ENCODE data around the gene NAT16. TPM values are rescaled to one million over a fixed set of nuclear protein-coding genes. Genes with fewer than 3 reads are reported as not detected.

Gene NAT16
- total and polyA plus RNA-seq, 2 donors (not counting 1 experiment from before 2014, with no cell fraction given) = not detected

DNA sequence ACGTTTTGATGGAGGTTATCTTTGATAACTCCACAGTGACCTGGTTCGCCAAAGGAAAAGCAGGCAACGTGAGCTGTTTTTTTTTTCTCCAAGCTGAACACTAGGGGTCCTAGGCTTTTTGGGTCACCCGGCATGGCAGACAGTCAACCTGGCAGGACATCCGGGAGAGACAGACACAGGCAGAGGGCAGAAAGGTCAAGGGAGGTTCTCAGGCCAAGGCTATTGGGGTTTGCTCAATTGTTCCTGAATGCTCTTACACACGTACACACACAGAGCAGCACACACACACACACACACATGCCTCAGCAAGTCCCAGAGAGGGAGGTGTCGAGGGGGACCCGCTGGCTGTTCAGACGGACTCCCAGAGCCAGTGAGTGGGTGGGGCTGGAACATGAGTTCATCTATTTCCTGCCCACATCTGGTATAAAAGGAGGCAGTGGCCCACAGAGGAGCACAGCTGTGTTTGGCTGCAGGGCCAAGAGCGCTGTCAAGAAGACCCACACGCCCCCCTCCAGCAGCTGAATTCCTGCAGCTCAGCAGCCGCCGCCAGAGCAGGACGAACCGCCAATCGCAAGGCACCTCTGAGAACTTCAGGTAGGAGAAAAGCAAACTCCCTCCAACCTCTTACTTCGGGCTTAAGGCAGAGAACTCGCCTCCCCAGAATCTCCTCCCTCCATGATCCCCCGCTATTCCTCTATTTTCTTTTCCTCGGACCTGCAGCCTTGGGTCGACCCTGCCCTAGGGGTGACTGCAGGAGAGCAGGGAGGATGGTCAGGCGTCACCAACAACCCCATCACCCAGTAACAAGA is 53.2 kb downstream of the NAT16 start, which contains the start of gene SERPINE1:
Gene SERPINE1 (plus strand): TSS at position 454 of the 809 bp plus-strand sequence. CDS start 1,290 bp downstream, outside the sequence.
- no peaks in the 10 kb centered on the region for H3K36me3 ChIP-seq (replicated peaks in 1 of 2; ENCODE audit: control extremely low read depth in 1 of 2, control insufficient read depth in 1 of 2, extremely low read depth in 1 of 2, insufficient read depth in 2 of 2, low read length in 1 of 2)
- peaks cover 0 to 7% (median 0%) of the 10 kb centered on the region in 3 donors for H3K9me3 ChIP-seq (ENCODE audit: control extremely low read depth in 1 of 3, control insufficient read depth in 2 of 3, insufficient read depth in 1 of 3, low read length in 2 of 3)
- Mint-ChIP-seq H3K27me3 (peaks cover 39% of the 10 kb centered on the region), H3K4me3 (peak within 1 kb of the TSS; percentile 82), H3K27ac (peak within 1 kb of the TSS; percentile 75), H3K9me3 (ENCODE audit: insufficient read depth) (no peaks in the 10 kb centered on the region), H3K4me1 (peaks cover 46% of the 10 kb centered on the region)
- H2AFZ ChIP-seq (ENCODE audit: insufficient read depth, low read depth, low read length, poor library complexity, severe bottlenecking) = peak within 1 kb of the TSS; percentile 56
- no peak within 1 kb of the TSS for H3K27ac ChIP-seq (ENCODE audit: low read length in 2 of 2)
- ChIA-PET POLR2A (interaction anchor here (0.6 kb wide), 1 partner anchor 49 kb away, joined by 3 read pairs; no protein-coding TSS in a partner anchor), CTCF (interaction anchor here (1.6 to 3.3 kb wide), 3 partner anchors 9 to 66 kb away, joined by 3 to 28 read pairs (median 5); no protein-coding TSS in a partner anchor)
- DNase-seq (peak; percentile 33), ATAC-seq (ENCODE audit: low read depth) (peak; percentile 53)
- peaks cover 23% of the 10 kb centered on the region in 2 donors for H3K4me1 ChIP-seq (ENCODE audit: control insufficient read depth in 2 of 2, insufficient read depth in 2 of 2, low read length in 2 of 2)
- intact Hi-C loops (cut with micrococcal nuclease) = loop anchor here (5.0 kb wide), 1 partner anchor 50 kb away; no protein-coding TSS in a partner anchor
- H4K20me1 ChIP-seq (ENCODE audit: control insufficient read depth, insufficient read depth, low read length, poor library complexity, severe bottlenecking) = no peaks in the 10 kb centered on the region
- H3K4me2 ChIP-seq (replicated peaks; ENCODE audit: low read depth, low read length, poor library complexity, severe bottlenecking) = peak within 1 kb of the TSS; percentile 53
- peak within 1 kb of the TSS; percentile 30 for H3K9ac ChIP-seq (ENCODE audit: low read length)
- peaks cover 0 to 22% (median 7%) of the 10 kb centered on the region in 4 experiments for H3K27me3 ChIP-seq (replicated peaks in 1 of 4; ENCODE audit: control extremely low read depth in 1 of 4, control insufficient read depth in 3 of 4, insufficient read depth in 4 of 4, low read length in 3 of 4)
- WGBS (ENCODE audit: insufficient coverage) = 8% methylated on average over 14 of the region's 22 CpGs
- no peak for TF ChIP-seq EZH2 (IDR thresholded peaks at IDR 0.05; ENCODE audit: borderline replicate concordance, insufficient read depth, low read depth, low read length, poor library complexity, severe bottlenecking)
- TF ChIP-seq, protein P1, sequence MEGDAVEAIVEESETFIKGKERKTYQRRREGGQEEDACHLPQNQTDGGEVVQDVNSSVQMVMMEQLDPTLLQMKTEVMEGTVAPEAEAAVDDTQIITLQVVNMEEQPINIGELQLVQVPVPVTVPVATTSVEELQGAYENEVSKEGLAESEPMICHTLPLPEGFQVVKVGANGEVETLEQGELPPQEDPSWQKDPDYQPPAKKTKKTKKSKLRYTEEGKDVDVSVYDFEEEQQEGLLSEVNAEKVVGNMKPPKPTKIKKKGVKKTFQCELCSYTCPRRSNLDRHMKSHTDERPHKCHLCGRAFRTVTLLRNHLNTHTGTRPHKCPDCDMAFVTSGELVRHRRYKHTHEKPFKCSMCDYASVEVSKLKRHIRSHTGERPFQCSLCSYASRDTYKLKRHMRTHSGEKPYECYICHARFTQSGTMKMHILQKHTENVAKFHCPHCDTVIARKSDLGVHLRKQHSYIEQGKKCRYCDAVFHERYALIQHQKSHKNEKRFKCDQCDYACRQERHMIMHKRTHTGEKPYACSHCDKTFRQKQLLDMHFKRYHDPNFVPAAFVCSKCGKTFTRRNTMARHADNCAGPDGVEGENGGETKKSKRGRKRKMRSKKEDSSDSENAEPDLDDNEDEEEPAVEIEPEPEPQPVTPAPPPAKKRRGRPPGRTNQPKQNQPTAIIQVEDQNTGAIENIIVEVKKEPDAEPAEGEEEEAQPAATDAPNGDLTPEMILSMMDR (IDR thresholded peaks at IDR 0.05) = no peak
- H3K79me2 ChIP-seq (ENCODE audit: control insufficient read depth, insufficient read depth, low read length) = no peaks in the 10 kb centered on the region
- peak within 1 kb of the TSS in 2 of 5 experiments; percentile 1 for H3K4me3 ChIP-seq (ENCODE audit: control extremely low read depth in 1 of 5, extremely low read depth in 1 of 5, insufficient read depth in 1 of 5, low read depth in 2 of 5, low read length in 4 of 5)

All from B cell (primary cell).